Lower lobe of right lung (tissue), 2 donors: ENCODE data around the gene PHYHIPL. TPM values are rescaled to one million over a fixed set of nuclear protein-coding genes. Genes with fewer than 3 reads are reported as not detected.

Experiments
- ATAC-seq, 2 donors: fragments of 200-7000 bp; cut with Tn5 transposase; one replicate each; pipeline ENCODE4 v1.9.1; 2020 to 2022; ENCODE audit warnings: mild to moderate bottlenecking in 2 of 2, moderate library complexity in 2 of 2
- DNase-seq: peaks from one replicate; pipeline ENCODE4 v3.0.0-alpha.2; 2020
- H3K27ac ChIP-seq: fragments of 200-600 bp; one replicate; pipeline ENCODE4 v1.8.0; 2022
- H3K27me3 ChIP-seq: fragments of 200-600 bp; one replicate; pipeline ENCODE4 v1.8.0; 2022; ENCODE audit warnings: low read depth
- H3K36me3 ChIP-seq: fragments of 200-600 bp; one replicate; pipeline ENCODE4 v1.8.0; 2022; ENCODE audit warnings: mild to moderate bottlenecking
- H3K4me1 ChIP-seq: fragments of 200-600 bp; one replicate; pipeline ENCODE4 v1.8.0; 2022
- H3K4me3 ChIP-seq: fragments of 200-600 bp; one replicate; pipeline ENCODE4 v1.8.0; 2022; ENCODE audit warnings: mild to moderate bottlenecking
- H3K9me3 ChIP-seq: fragments of 200-600 bp; one replicate; pipeline ENCODE4 v1.8.0; 2022
- CTCF ChIP-seq: fragments of 200-600 bp; IDR thresholded peaks from one replicate; pipeline ENCODE4 v1.8.0; 2022; ENCODE audit warnings: antibody characterized with exemption, mild to moderate bottlenecking
- intact Hi-C: fragments of 100-400 bp; cut with DNase I; formaldehyde crosslinking; loops from one replicate; pipeline ENCODE4 v1.11.0; 2022
- total RNA-seq: library from RNA; stranded (reverse); fragmentation: NEBNext Ultra II Directional; extraction: Animal tissue kit (Norgen Biotek cat#: 25700); gene quantifications from one replicate; pipeline ENCODE4 v1.2.1, GENCODE V29; 2021
- donor health status: DM: no; HTN: yes; CAD: no; lungs with severe emphysema.

PHYHIPL gene
- total RNA-seq, 1 donor from 2014 or later: not detected

- H3K9me3 ChIP-seq: no peaks in the 10 kb centered on the region
- H3K4me1 ChIP-seq: no peaks in the 10 kb centered on the region
- H3K36me3 ChIP-seq: no peaks in the 10 kb centered on the region
- intact Hi-C loops: loop anchor here (5.0 kb wide), 1 partner anchor 340 kb away; no protein-coding TSS in a partner anchor
- TF ChIP-seq CTCF: no peak
- ATAC-seq: no peak
- no peak overlapping the region for H3K27ac ChIP-seq
- no peak overlapping the region for H3K4me3 ChIP-seq
- H3K27me3 ChIP-seq: no peaks in the 10 kb centered on the region
- no peak for DNase-seq
These were observed 65.6 kb downstream of the PHYHIPL start for GRCh38 chr10:59242057-59242456.

- no peaks in the 10 kb centered on the region for H3K36me3 ChIP-seq
- intact Hi-C loops: loop anchor here (5.0 kb wide), 1 partner anchor 339 kb away; no protein-coding TSS in a partner anchor
- H3K4me1 ChIP-seq: no peaks in the 10 kb centered on the region
- no peak for DNase-seq
- no peak for TF ChIP-seq CTCF
- H3K4me3 ChIP-seq: no peak overlapping the region
- no peaks in the 10 kb centered on the region for H3K9me3 ChIP-seq
- H3K27ac ChIP-seq: no peak overlapping the region
- H3K27me3 ChIP-seq: no peaks in the 10 kb centered on the region
- no peak for ATAC-seq
These were observed 66.5 kb downstream of the PHYHIPL start for GRCh38 chr10:59242991-59243390.

GRCh38 chr10:59243611-59244195, 67.3 kb downstream of the PHYHIPL start:
- intact Hi-C loops: loop anchor here (5.0 kb wide), 1 partner anchor 339 kb away; no protein-coding TSS in a partner anchor
- Histone ChIP-seq H3K4me3 (no peak overlapping the region), H3K4me1 (no peaks in the 10 kb centered on the region), H3K9me3 (no peaks in the 10 kb centered on the region), H3K27ac (no peak overlapping the region), H3K27me3 (no peaks in the 10 kb centered on the region), H3K36me3 (no peaks in the 10 kb centered on the region)
- DNase-seq: no peak
- no peak for TF ChIP-seq CTCF
- no peak for ATAC-seq

- intact Hi-C loops: loop anchor here (5.0 kb wide), 1 partner anchor 337 kb away; no protein-coding TSS in a partner anchor
- Histone ChIP-seq H3K9me3 (no peaks in the 10 kb centered on the region), H3K27ac (no peak overlapping the region), H3K27me3 (no peaks in the 10 kb centered on the region), H3K4me3 (no peak overlapping the region), H3K4me1 (no peaks in the 10 kb centered on the region), H3K36me3 (no peaks in the 10 kb centered on the region)
- ATAC-seq: no peak
- no peak for DNase-seq
- TF ChIP-seq CTCF: no peak
These were observed 68.4 kb downstream of the PHYHIPL start for GRCh38 chr10:59244871-59245270.

GRCh38 chr10:59245686-59246085, 69.2 kb downstream of the PHYHIPL start:
- DNase-seq (no peak), ATAC-seq (no peak)
- H3K36me3 ChIP-seq: no peaks in the 10 kb centered on the region
- intact Hi-C loops: no loop called here
- no peaks in the 10 kb centered on the region for H3K4me1 ChIP-seq
- no peak overlapping the region for H3K4me3 ChIP-seq
- H3K27me3 ChIP-seq: no peaks in the 10 kb centered on the region
- no peaks in the 10 kb centered on the region for H3K9me3 ChIP-seq
- TF ChIP-seq CTCF: no peak
- no peak overlapping the region for H3K27ac ChIP-seq
